ENCODE measurements around the gene DDX55. TPM values are rescaled to one million over a fixed set of nuclear protein-coding genes. Genes with fewer than 3 reads are reported as not detected.
"Not testable (repeated sequence)": the region's sequence is repeated elsewhere in the genome, so short reads cannot be mapped to it uniquely, and the experiment has no call there.

The DDX55 gene
- total RNA-seq, 1 donor from 2014 or later = 22.6 TPM

DNA sequence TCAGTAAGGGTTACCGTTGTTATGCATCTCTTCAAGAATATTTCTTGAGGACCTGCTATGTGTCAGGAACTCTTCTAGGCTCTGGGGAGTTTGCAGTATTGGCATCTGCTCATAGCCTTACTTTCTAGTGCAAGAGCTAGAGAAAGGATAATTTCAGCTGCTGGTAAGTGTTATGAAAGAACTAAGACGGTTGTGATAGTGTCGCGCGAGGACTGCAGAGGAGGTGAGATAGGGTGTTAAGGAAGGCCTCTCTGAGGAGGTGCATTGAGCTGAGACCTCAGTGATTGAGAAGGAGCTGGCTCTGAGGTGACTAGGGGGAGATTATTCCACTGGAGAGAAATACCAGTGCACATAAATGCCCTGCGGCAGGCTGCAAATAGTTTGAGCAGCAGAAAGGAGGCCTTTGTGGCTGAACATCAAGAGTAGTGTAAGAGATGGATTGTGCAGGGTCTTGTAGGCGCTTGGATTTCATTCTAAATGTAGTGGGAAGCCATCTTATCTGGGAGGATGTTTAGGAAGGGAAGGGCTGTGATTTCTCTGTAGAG is 824 bp downstream of the DDX55 start:
- intact Hi-C loops (cut with DNase I) = no loop called here
- ATAC-seq = no peak

DNA sequence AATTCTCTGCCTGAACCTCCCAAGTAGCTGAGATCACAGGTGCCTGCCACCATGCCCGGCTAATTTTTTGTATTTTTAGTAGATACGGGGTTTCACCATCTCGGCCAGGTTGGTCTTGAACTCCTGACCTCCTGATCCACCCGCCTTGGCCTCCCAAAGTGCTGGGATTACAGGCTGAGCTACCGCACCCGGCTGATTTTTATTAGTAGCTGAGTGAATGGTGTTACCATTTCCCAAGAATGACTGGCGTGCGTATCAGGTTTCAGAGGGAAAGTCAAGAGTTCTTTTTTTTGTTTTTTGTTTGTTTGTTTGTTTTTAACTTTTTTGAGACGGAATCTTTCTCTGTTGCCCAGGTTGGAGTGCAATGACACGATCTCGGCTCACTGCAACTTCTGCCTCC is 1.6 kb downstream of the DDX55 start:
- ATAC-seq; intact Hi-C loops (cut with DNase I); DNase-seq (ENCODE audit: low spot score): not testable (repeated sequence)

More for the DNA sequence above, 824 bp downstream of the DDX55 start:
- DNase-seq (ENCODE audit: low spot score) = no peak

DNA sequence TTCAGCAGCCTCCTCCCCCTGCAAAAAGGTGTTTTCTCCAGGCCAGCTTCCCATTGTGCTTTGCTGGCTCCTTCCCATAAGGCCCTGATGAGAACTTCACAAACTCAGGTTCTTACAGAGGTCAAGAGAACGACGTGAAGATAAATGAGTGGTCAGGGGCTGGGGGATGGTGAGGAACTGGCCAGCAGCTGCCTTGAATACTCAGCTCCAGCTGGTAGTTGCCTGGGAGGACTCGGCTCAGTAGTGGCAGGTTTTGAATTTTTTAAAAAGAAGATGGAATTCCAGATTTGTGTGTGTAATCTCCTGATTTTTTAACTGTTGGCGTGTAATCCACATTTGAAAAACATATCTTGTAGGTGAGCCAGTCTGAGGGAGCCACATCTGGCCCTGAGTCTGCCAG is 5.9 kb downstream of the DDX55 start:
- DNase-seq (ENCODE audit: low spot score) (no peak), ATAC-seq (no peak)
- intact Hi-C loops (cut with DNase I) = no loop called here

DNA sequence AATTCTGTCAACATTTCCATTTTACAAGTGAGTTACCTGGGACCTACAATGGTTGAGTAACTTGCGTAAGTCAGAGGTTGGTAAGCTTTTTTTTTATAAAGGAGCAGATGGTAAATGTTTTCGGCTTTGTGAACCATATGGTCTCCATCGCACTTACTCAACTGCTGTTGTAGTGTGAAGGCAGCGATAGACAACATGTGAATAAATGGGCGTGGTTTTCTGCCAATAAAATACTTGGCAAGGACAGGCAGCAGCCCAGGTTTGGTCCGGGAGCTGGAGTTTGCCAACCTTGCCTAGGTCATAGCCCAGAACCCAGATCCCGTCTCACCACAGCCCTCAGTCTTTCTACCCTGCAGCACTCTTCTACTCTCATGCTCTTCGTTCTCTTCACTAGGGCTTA is 6.3 kb downstream of the DDX55 start:
- ATAC-seq = no peak
- intact Hi-C loops (cut with DNase I) = no loop called here
- DNase-seq (ENCODE audit: low spot score) = no peak

DNA sequence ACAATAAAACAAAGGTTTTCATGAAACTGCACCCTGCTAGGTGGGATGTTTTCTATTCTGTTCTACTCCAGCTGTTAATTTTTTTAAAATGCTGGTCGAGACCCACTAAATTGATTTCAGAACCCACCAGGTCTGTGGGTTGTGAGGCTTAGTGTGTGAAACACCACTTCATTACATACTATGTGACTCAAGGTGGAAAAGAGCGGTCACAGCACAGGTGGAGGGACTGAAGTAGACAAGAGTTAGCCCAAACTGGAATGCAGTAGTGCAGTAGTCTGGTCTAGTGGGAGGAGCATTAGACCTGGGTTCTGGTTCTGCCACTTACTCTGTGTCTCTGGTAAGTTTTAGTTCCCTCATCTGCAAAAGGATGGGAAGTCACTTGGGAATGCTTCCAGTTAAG is 12.2 kb downstream of the DDX55 start:
- no peak for ATAC-seq
- intact Hi-C loops (cut with DNase I) = no loop called here
- DNase-seq (ENCODE audit: low spot score) = no peak

DNA sequence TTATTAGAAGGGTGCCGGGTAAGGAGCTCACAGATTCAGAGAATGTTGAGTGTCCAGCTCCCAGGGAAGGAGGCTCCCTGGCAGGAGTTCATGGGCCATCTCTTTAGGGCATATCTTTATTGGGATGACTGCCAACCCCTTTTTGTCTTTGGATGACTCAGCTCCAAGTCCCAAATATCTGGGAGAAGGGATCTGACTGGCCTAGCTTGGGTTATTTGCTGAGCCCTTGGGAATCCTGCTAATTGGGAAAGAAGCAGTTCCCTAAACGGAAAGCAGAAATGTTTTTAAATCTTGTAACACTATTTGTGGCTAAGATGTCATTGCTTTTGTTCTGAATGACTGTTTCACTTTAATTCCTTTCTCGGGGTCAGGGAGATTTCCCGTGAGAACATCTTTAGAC is 12.6 kb downstream of the DDX55 start:
- no peak for ATAC-seq
- intact Hi-C loops (cut with DNase I) = no loop called here
- no peak for DNase-seq (ENCODE audit: low spot score)

DNA sequence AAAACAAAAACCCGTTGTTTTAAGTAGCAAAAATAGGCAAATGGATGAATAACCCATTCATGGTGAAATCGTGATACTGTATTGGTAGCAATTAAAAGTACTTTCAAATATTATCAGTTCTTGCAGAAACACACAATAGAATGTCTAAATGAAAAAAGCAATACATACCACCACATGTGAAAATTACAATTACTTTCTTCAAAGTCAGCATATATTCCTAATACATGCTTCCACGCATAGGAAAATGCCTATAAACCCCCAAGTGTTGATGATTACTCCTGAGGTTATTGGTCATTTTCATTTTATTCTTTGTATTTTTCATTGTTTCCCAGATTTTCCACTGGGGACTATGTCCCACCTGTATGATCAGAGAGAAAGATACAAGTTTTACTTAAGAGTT is 15.2 kb downstream of the DDX55 start:
- no peak for ATAC-seq
- intact Hi-C loops (cut with DNase I) = no loop called here
- no peak for DNase-seq (ENCODE audit: low spot score)

DNA sequence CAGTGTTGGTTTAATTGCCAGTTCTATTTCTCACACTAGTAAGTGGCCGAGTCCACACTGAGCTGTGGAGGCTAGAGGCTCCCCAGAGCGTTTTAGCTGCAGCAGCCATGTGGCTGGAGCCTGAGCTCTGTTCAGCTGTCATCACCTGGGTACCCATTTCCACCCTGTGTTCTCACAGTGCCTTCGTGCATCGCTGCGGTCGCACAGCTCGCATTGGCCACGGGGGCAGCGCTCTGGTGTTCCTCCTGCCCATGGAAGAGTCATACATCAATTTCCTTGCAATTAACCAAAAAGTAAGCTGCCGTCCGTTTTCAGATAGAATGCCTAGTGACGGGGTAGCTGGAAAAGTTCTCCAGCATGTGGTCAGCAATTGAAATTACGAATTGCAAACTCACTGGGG is 15.7 kb downstream of the DDX55 start:
- DNase-seq (ENCODE audit: low spot score) (peak; percentile 33), ATAC-seq (no peak)
- intact Hi-C loops (cut with DNase I) = no loop called here

DNA sequence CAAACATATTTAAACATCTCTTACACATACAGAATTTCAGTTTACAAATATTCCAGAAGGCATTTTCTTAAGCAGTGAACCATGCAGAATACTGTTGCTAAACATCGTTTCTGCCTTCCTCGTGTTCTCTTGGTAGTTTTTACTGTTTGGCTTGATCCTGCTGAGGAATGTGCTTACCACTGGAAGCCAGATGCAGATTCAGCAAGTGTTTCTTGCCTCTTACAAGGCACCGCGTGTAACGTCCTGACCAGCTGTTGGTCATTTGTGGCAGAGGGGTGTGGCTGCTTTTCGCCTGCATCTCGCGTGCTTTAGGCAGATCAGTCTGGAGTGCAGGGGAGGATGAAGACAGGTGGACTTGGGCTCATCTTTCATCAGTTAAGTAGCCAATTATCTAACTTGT is 19.2 kb downstream of the DDX55 start:
- intact Hi-C loops (cut with DNase I) = no loop called here
- DNase-seq (ENCODE audit: low spot score) = peak; percentile 45
- no peak for ATAC-seq

DNA sequence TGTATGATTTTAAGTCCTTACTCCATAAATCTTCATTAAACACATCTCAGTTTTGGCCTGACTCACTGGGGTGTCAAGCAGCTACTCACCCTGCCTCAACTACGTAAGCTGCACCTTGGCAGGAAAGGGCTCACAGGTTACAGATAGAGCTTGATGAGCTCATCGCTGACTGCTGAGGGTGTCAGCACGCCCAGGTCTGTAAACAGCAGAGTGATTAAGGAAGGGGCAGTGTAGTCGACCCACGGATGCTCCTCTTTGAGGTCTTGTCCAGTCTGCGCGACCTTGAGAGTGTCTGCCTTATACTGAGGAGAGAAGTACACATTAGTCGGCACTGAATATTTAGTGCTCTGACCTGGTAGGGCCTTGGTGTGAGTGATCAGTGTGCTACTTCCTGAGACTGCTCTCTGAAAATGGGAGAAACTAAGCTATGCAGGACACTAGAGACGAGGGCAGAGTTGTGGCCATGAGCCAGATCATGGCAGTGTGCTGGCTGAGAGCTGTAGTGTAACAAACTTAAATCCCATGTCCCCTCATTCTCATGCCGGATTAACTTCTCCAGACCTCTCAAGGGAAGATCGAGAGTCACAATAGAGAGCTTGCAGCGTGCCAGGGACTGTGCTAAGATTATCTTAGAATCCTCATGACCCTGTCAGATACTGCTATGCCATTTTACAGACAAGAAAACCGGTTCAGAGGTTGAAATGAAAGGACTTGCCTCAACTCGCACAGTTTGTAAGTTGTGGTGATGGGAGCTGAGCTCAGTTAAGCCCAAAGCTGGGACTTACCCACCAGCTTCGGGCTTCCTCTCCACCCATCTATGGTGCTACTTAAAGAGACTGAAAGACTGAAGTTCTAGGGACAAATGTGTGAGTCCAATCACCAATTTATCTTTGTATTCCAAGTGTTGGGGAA is 20.0 kb downstream of the DDX55 start:
- ATAC-seq = no peak
- intact Hi-C loops (cut with DNase I) = no loop called here

DNA sequence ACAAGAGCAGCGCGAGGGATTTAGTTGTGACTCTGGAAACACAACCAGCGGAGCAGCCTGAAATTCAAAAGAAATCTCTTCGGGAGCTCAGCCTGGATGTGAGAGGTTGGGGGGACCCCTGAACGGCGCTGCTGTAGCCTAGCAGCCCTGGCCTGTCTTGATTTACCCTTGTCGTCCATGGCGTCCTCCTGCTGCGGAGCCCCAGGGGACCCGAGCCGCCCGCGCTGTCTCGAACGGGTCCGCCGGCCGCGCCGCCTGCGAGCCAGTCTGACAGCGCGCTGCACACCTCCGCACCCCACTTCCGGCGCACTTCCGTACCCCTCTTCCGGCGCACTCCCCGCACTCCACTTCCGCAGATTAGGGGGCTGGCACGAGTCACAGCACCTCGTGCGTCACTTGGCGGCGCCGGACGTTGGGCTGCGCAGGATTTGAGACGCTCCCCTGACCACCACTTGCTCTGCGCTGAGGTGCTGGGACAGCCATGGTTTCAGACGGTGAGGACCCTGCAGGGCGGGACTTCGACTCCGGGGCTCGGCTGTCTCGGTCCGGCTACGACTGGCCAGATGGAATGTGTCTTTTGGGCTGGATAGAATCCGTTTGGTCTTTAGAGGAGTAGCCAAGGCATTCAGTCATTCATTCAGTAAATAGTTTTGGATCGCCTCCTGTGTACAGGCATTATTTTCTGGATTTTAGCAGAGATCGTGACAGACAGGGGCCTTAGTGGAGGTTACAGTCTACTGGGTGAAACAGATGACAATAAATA is 31.7 kb downstream of the DDX55 start, which contains the start of the genes EIF2B1 and GTF2H3:
Gene EIF2B1, minus strand, starts transcription at position 308 of the 763 bp plus-strand sequence. Its CDS starts 129 bp downstream, at position 179.
Gene GTF2H3, plus strand, starts transcription at position 451 of the 763 bp plus-strand sequence. Its CDS starts 31 bp downstream, at position 482.
- DNase-seq (ENCODE audit: low spot score) (peak; percentile 97), ATAC-seq (peak; percentile 100)
- intact Hi-C loops (cut with DNase I) = no loop called here

More for the DNA sequence above, 20.0 kb downstream of the DDX55 start:
- DNase-seq (ENCODE audit: low spot score) = peak; percentile 35

DNA sequence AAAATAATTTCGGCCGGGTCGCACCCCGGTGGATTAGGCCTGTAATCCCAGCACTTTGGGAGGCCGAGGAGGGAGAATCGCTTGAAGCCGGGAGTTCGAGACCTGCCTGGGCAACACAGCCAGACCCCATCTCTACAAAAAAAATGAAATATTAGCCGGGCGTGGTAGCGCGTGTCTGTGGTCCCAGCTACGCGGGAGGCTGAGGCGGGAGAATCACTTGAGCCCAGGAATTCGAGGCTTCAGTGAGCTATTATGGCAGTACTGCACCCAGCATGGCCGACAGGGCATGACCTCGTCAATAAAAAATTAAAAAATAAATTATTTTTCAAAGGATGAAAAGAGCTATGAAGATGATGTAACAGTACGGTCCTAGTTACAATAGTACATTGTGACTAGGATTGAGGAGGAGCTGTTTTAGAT is 32.3 kb downstream of the DDX55 start:
- ATAC-seq (no peak), DNase-seq (ENCODE audit: low spot score) (no peak)
- intact Hi-C loops (cut with DNase I) = no loop called here

DNA sequence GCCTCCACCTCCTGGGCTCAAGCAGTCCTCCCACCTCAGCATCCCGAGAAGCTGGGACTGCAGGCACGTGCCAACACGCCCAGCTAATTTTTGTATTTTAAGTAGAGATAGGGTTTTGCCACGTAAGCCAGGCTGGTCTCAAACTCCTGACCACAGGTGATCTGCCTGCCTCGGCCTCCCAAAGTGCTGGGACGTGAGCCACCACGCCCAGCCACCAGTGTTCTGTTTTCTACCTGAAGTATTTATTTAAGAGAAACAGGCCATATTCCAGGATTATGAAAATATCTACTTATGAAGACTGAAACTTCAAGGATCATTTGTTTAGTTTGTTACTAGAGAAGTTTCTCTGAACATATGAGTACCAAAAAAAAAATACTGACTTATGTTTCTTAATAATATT is 42.0 kb downstream of the DDX55 start:
- DNase-seq (ENCODE audit: low spot score) = no peak
- intact Hi-C loops (cut with DNase I) = no loop called here
- no peak for ATAC-seq

DNA sequence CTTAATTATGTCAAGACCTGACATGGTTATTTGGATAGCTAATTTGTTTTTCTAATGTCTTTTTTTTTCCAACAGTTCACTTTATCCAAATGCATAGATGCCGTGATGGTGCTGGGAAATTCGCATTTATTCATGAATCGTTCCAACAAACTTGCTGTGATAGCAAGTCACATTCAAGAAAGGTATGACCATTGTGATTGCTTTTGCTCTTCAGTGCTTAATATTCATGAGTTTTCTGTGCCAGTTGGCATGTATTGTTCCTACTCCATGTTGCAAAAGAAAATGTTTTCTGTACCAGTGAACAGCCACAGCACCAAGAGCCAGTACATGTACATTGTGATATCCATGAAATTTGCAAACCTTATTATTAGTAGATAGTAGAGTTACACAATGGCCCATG is 43.5 kb downstream of the DDX55 start:
- DNase-seq (ENCODE audit: low spot score) (no peak), ATAC-seq (no peak)
- intact Hi-C loops (cut with DNase I) = no loop called here

DNA sequence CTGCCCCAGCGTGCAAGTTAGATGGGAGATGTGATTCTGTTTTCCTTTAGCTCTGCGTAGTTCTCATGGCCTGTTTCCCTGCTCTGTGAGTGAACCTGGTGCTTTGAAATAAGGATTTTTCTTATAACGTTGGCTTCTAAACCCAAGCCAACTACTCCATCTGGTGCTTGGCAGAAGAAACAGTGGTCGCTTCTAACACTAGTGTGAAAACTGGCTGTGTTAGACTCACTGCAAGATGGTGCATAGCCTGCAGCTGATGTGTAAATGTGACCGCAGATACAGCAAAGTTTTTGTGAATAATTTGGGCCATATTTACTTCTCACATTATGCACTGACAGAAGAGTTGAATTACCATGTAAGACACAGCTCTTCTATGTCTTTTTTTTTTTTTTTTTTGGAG is 44.0 kb downstream of the DDX55 start:
- DNase-seq (ENCODE audit: low spot score) (no peak), ATAC-seq (no peak)
- intact Hi-C loops (cut with DNase I) = no loop called here

DNA sequence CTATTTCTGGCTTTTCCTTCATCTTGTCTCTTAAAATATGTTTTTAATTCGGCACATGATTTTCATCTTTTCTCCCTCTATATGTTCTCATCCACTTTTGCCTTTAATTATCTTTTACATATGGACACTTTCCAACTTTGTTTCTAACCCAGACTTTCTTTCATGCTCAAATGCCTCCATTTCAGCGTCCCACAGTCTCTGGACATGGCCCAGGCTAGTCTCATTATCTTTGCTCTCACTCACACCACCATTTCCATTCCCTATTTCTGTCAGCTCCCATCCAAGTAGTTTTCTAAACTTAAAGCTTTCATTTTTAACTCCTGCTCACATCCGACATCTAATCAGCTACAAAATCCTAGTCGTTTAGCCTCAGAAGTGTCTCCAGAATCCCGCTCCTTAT is 46.5 kb downstream of the DDX55 start:
- intact Hi-C loops (cut with DNase I) = no loop called here
- DNase-seq (ENCODE audit: low spot score) (no peak), ATAC-seq (no peak)

DNA sequence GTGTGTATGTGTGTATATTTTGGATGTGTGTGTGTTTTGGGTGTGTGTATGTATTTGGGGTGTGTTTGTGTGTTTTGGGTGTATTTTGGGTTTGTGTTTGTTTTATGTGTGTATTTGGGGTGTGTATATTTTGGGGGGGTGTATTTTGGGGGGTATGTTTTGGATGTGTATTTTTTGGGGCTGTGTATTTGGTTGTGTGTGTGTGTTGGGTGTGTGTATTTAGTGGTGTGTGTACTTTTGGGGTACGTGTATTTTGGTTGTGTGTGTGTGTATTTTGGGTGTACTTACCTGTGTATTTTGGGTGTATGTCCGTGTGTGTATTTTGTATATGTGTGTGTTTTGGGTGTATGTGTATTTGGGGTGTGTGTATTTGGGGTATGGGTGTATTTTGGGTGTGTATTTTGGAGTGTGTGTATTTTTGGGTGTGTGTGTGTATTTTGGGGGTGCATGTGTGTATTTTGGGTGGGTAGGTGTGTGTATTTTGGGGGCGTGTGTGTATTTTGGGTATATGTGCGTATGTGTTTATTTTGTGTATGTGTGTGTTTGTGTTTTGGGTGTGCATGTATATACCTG is 52.3 kb downstream of the DDX55 start:
- no peak for DNase-seq (ENCODE audit: low spot score)
- no peak for ATAC-seq
- intact Hi-C loops (cut with DNase I) = no loop called here

DNA sequence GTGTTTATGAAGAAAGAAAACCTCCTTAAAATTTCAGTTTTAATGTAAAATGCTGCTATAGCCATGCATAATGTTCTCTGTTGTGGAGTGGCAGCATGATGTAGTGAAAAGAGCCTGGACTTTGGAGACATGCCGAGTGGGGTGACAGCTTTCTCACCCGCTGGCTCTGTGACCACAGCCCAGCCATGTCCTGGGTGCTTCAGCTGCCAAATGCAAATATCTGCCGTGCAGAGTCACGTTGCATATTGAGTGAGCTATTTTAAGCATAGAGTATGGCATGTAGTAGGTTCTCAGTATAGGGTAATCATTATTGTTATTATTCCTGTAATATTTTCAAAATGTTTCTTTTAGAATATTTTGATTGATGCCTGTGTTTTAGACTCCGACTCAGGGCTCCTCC is 53.5 kb downstream of the DDX55 start:
- ATAC-seq = no peak

DNA sequence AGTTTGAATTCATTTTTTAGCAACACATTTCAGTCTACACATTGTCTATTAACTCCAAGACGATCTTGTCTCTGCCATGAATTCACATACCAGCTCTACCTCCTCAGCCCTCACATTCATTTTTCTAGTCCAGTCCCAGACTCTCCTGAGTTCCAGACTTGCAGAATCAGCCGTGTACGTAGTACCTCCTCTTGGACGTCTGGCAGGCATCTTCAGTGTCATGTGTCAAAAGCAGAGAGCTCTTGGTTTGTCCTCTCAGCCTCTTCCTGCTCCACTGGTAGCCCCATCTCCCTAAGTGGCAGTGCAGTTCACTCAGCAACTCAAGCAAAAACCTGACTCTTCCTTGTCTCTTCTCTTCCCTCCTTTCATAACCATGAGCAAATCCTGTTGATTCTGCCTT is 54.5 kb downstream of the DDX55 start:
- intact Hi-C loops (cut with DNase I) = no loop called here
- DNase-seq (ENCODE audit: low spot score) (no peak), ATAC-seq (no peak)

More for the DNA sequence above, 53.5 kb downstream of the DDX55 start:
- DNase-seq (ENCODE audit: low spot score) = no peak
- intact Hi-C loops (cut with DNase I) = no loop called here

All from sciatic nerve (tissue), 2 donors.